HG02981 (cell line): ENCODE measurements around the gene PSMB2.
A peak's percentile ranks its signal among the peaks of the same experiment; 100 is the strongest.
"Not testable (repeated sequence)": the region's sequence is repeated elsewhere in the genome, so short reads cannot be mapped to it uniquely, and the experiment has no call there.

Experiments
- ATAC-seq: cut with Tn5 transposase; IDR thresholded peaks from one replicate; pipeline ENCODE4 v1.9.1; 2021; ENCODE audit warnings: mild to moderate bottlenecking, moderate library complexity; ENCODE audit not compliant: unreplicated experiment

The PSMB2 gene

GRCh38 chr1:35594005-35594760 is 47.1 kb downstream of the PSMB2 start:
- ATAC-seq: no peak

GRCh38 chr1:35592991-35593769 is 48.1 kb downstream of the PSMB2 start:
- no peak for ATAC-seq

GRCh38 chr1:35591211-35591610 is 50.1 kb downstream of the PSMB2 start:
- no peak for ATAC-seq

- ATAC-seq: no peak
Observed at GRCh38 chr1:35590476-35591040, 50.8 kb downstream of the PSMB2 start.

GRCh38 chr1:35589516-35590427 is 51.6 kb downstream of the PSMB2 start:
- no peak for ATAC-seq

- no peak for ATAC-seq
Observed at GRCh38 chr1:35588197-35588910, 53.0 kb downstream of the PSMB2 start.

GRCh38 chr1:35587736-35588135 is 53.6 kb downstream of the PSMB2 start:
- ATAC-seq: no peak

- no peak for ATAC-seq
Observed at GRCh38 chr1:35586808-35587207, 54.5 kb downstream of the PSMB2 start.

- ATAC-seq: not testable (repeated sequence)
Observed at GRCh38 chr1:35585805-35586204, 55.5 kb downstream of the PSMB2 start.

- no peak for ATAC-seq
Observed at GRCh38 chr1:35585281-35585680, 56.0 kb downstream of the PSMB2 start.

GRCh38 chr1:35581621-35582020 is 59.7 kb downstream of the PSMB2 start:
- ATAC-seq: not testable (repeated sequence)

- ATAC-seq: no peak
Observed at GRCh38 chr1:35580949-35581388, 60.4 kb downstream of the PSMB2 start.

- ATAC-seq: peak; percentile 66
Observed at GRCh38 chr1:35577071-35577998, 64.0 kb downstream of the PSMB2 start.

GRCh38 chr1:35576766-35577070 is 64.6 kb downstream of the PSMB2 start:
- not testable (repeated sequence) for ATAC-seq

- no peak for ATAC-seq
Observed at GRCh38 chr1:35576061-35576765, 65.1 kb downstream of the PSMB2 start.

- no peak for ATAC-seq
Observed at GRCh38 chr1:35575416-35575958, 65.8 kb downstream of the PSMB2 start.

- no peak for ATAC-seq
Observed at GRCh38 chr1:35574655-35575415, 66.5 kb downstream of the PSMB2 start.
